H9 (cell line): Measurements from ENCODE around the gene SHB. TPM values are rescaled to one million over a fixed set of nuclear protein-coding genes. Genes with fewer than 3 reads are reported as not detected.

Experiments used
- DNase-seq: peaks from one replicate; pipeline ENCODE4 v3.0.0-alpha.2; 2017
- H2AFZ ChIP-seq: one replicate; pipeline ENCODE4 v1.6.1; 2013; ENCODE audit warnings: mild to moderate bottlenecking, low read length, control low read depth, moderate library complexity
- H2AK5ac ChIP-seq: 2 replicates; pipeline ENCODE4 v1.6.1; 2013; ENCODE audit warnings: low read length, control low read depth, mixed read lengths; ENCODE audit not compliant: insufficient read length
- H2BK120ac ChIP-seq: one replicate; pipeline ENCODE4 v1.6.1; 2013; ENCODE audit warnings: low read depth, mild to moderate bottlenecking, low read length, control low read depth, inconsistent platforms; ENCODE audit not compliant: poor library complexity, severe bottlenecking
- H2BK12ac ChIP-seq: 2 replicates; pipeline ENCODE4 v1.6.1; 2013; ENCODE audit warnings: low read length, control low read depth, mixed read lengths, low read depth; ENCODE audit not compliant: insufficient read length
- H2BK15ac ChIP-seq: 2 replicates; pipeline ENCODE4 v1.6.1; 2013; ENCODE audit warnings: low read depth, low read length, control low read depth
- H2BK20ac ChIP-seq: one replicate; pipeline ENCODE4 v1.6.1; 2013; ENCODE audit warnings: low read depth, mild to moderate bottlenecking, low read length, control low read depth, inconsistent platforms; ENCODE audit not compliant: poor library complexity, severe bottlenecking
- H2BK5ac ChIP-seq: 2 replicates; pipeline ENCODE4 v1.6.1; 2013; ENCODE audit warnings: low read length, control low read depth, mixed read lengths; ENCODE audit not compliant: insufficient read length
- H3K14ac ChIP-seq: 2 replicates; pipeline ENCODE4 v1.6.1; 2013; ENCODE audit warnings: low read length, control low read depth; ENCODE audit not compliant: insufficient read depth
- H3K18ac ChIP-seq: 2 replicates; pipeline ENCODE4 v1.6.1; 2013; ENCODE audit warnings: low read depth, mild to moderate bottlenecking, mixed read lengths, low read length, control low read depth; ENCODE audit not compliant: insufficient read length
- H3K23ac ChIP-seq: 2 replicates; pipeline ENCODE4 v1.6.1; 2013; ENCODE audit warnings: low read length, control low read depth, mixed read lengths, low read depth; ENCODE audit not compliant: insufficient read length
- H3K23me2 ChIP-seq: 2 replicates; pipeline ENCODE4 v1.6.1; 2013; ENCODE audit warnings: low read depth, mild to moderate bottlenecking, mixed read lengths, low read length, control low read depth; ENCODE audit not compliant: insufficient read length, poor library complexity, severe bottlenecking
- H3K27ac ChIP-seq: 2 replicates; pipeline ENCODE4 v1.5.1; 2013; ENCODE audit warnings: low read length, control low read depth, mixed read lengths, low read depth; ENCODE audit not compliant: insufficient read length
- H3K27me3 ChIP-seq: 2 replicates; pipeline ENCODE4 v1.6.1; 2013; ENCODE audit warnings: low read length, control low read depth, inconsistent platforms; ENCODE audit not compliant: insufficient read depth
- H3K4ac ChIP-seq: 2 replicates; pipeline ENCODE4 v1.6.1; 2013; ENCODE audit warnings: low read depth, mild to moderate bottlenecking, control low read depth, inconsistent platforms, low read length, moderate library complexity
- H3K4me1 ChIP-seq: 2 replicates; pipeline ENCODE4 v1.6.1; 2013; ENCODE audit warnings: low read length, control low read depth, inconsistent platforms; ENCODE audit not compliant: insufficient read depth
- H3K4me2 ChIP-seq: 2 replicates; pipeline ENCODE4 v1.6.1; 2013; ENCODE audit warnings: low read length, control low read depth, mixed read lengths; ENCODE audit not compliant: insufficient read length, insufficient read depth
- H3K56ac ChIP-seq: 2 replicates; pipeline ENCODE4 v1.6.1; 2013; ENCODE audit warnings: low read depth, mild to moderate bottlenecking, mixed read lengths, low read length, control low read depth; ENCODE audit not compliant: insufficient read length
- H3K79me1 ChIP-seq: 2 replicates; pipeline ENCODE4 v1.6.1; 2013; ENCODE audit warnings: low read depth, mild to moderate bottlenecking, moderate library complexity, low read length, control low read depth, inconsistent platforms; ENCODE audit not compliant: insufficient read depth, poor library complexity, severe bottlenecking
- H3K79me2 ChIP-seq: 2 replicates; pipeline ENCODE4 v1.6.1; 2013; ENCODE audit warnings: low read length, control low read depth, inconsistent platforms; ENCODE audit not compliant: insufficient read depth
- H3K9ac ChIP-seq: 2 replicates; pipeline ENCODE4 v1.6.1; 2013; ENCODE audit warnings: low read length, control low read depth, mixed read lengths; ENCODE audit not compliant: insufficient read length; ENCODE audit errors: extremely low read depth
- H3K9me3 ChIP-seq: one replicate; pipeline ENCODE4 v1.6.1; 2013; ENCODE audit warnings: low read depth, low read length, inconsistent platforms; ENCODE audit not compliant: control insufficient read depth
- H3T11ph ChIP-seq: one replicate; pipeline ENCODE4 v1.6.1; 2013; ENCODE audit warnings: mild to moderate bottlenecking, low read length, control low read depth, inconsistent platforms
- H4K20me1 ChIP-seq: one replicate; pipeline ENCODE4 v1.6.1; 2013; ENCODE audit not compliant: control insufficient read depth, insufficient read length, insufficient read depth
- H4K5ac ChIP-seq: 2 replicates; pipeline ENCODE4 v1.6.1; 2013; ENCODE audit warnings: low read depth, mild to moderate bottlenecking, mixed read lengths, low read length, control low read depth; ENCODE audit not compliant: insufficient read length
- H4K8ac ChIP-seq: replicated peaks from 2 replicates; pipeline ENCODE4 v1.6.1; 2013; ENCODE audit warnings: low read length, control low read depth, mixed read lengths, low read depth; ENCODE audit not compliant: insufficient read length
- H4K91ac ChIP-seq: 2 replicates; pipeline ENCODE4 v1.6.1; 2013; ENCODE audit warnings: low read depth, mild to moderate bottlenecking, moderate library complexity, mixed read lengths, low read length, control low read depth; ENCODE audit not compliant: insufficient read length
- H3K27ac Mint-ChIP-seq, 3 experiments: 2 replicates in 2 of 3; 3 replicates in 1 of 3; pipeline ENCODE4 v1.8.0; 2020 to 2021; ENCODE audit warnings: mixed read lengths in 3 of 3, mild to moderate bottlenecking in 1 of 3, moderate library complexity in 1 of 3
- H3K27me3 Mint-ChIP-seq: 2 replicates; pipeline ENCODE4 v1.8.0; 2021; ENCODE audit warnings: low read depth, mild to moderate bottlenecking, moderate library complexity, mixed read lengths
- H3K36me3 Mint-ChIP-seq, 3 experiments: 2 replicates in 2 of 3; 3 replicates in 1 of 3; pipeline ENCODE4 v1.8.0; 2020 to 2021; ENCODE audit warnings: low read depth in 3 of 3, mixed read lengths in 3 of 3; ENCODE audit not compliant: insufficient read depth in 1 of 3
- H3K4me1 Mint-ChIP-seq, 2 experiments: 2 replicates each; pipeline ENCODE4 v1.8.0; 2020; ENCODE audit warnings: mixed read lengths in 2 of 2
- H3K4me3 Mint-ChIP-seq, 2 experiments: 2 replicates in 1 of 2; 3 replicates in 1 of 2; pipeline ENCODE4 v1.8.0; 2020 to 2021; ENCODE audit warnings: mild to moderate bottlenecking in 2 of 2, mixed read lengths in 2 of 2, moderate library complexity in 1 of 2
- H3K9me3 Mint-ChIP-seq, 2 experiments: 2 replicates in 1 of 2; 3 replicates in 1 of 2; pipeline ENCODE4 v1.8.0; 2020; ENCODE audit warnings: mild to moderate bottlenecking in 2 of 2, mixed read lengths in 2 of 2, moderate library complexity in 1 of 2
- WGBS: extraction: QIAGEN DNeasy Blood & Tissue Kit; methylation state at CpG from one replicate; pipeline ENCODE4 v1.1.7; 2013; ENCODE audit warnings: missing lambda C conversion rate, low lambda C conversion rate, mixed read lengths; ENCODE audit not compliant: insufficient read length; ENCODE audit errors: extremely low coverage; 5-methylcytosine and 5-hydroxymethylcytosine counted together
- total RNA-seq: library from RNA; stranded (reverse); gene quantifications from 2 replicates; pipeline ENCODE4 v1.2.1, GENCODE V29; 2021
- TF ChIP-seq, protein P1 (sequence below): fragments of 200-600 bp; sonication (generic); conservative IDR thresholded peaks from 3 replicates; pipeline ENCODE4 v1.8.0; 2021; ENCODE audit warnings: antibody characterized with exemption, mild to moderate bottlenecking

Gene SHB
- total RNA-seq, 1 experiment from 2014 or later, result 14.6 TPM

DNA sequence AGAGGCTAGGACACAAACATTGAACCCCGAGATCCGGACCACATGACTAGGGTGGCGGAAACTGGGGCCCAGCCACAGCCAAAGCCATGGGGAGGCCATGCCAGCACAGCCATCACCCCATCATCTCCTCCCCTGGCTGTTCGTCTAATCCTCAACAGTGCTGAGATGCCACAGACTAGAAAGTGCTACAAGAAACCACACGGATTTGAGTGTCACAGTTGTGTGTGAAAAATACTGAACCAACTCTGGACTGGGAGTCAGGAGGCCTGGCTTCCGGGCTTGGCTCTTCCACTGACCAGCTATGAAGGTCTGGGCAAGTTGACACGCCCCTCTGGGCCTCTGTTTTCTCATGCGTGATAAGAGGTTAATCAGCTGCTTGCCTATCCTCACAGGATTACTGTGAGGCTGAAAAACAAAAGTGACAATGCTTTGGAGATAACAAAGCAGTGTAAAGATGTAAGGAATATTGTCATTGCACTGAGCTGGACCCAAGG lies 38.8 kb upstream of the SHB start:
- no peaks in the 10 kb centered on the region for H3K4me1 ChIP-seq
- no peaks in the 10 kb centered on the region for H3K79me2 ChIP-seq
- H4K8ac ChIP-seq, result no peak overlapping the region
- H3K4me2 ChIP-seq, result no peak overlapping the region
- Mint-ChIP-seq H3K36me3 (no peaks in the 10 kb centered on the region), H3K4me3 (no peak overlapping the region), H3K4me1 (peaks cover 6 to 12% of the 10 kb centered on the region in 2 experiments; a peak in 2 of 4 replicates), H3K9me3 (no peaks in the 10 kb centered on the region; a peak in 1 of 5 replicates), H3K27ac (no peak overlapping the region), H3K27me3 (peaks cover 35% of the 10 kb centered on the region)
- DNase-seq, result no peak
- TF ChIP-seq, protein P1, sequence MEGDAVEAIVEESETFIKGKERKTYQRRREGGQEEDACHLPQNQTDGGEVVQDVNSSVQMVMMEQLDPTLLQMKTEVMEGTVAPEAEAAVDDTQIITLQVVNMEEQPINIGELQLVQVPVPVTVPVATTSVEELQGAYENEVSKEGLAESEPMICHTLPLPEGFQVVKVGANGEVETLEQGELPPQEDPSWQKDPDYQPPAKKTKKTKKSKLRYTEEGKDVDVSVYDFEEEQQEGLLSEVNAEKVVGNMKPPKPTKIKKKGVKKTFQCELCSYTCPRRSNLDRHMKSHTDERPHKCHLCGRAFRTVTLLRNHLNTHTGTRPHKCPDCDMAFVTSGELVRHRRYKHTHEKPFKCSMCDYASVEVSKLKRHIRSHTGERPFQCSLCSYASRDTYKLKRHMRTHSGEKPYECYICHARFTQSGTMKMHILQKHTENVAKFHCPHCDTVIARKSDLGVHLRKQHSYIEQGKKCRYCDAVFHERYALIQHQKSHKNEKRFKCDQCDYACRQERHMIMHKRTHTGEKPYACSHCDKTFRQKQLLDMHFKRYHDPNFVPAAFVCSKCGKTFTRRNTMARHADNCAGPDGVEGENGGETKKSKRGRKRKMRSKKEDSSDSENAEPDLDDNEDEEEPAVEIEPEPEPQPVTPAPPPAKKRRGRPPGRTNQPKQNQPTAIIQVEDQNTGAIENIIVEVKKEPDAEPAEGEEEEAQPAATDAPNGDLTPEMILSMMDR, result no peak
- no peak overlapping the region for H2AFZ ChIP-seq
- WGBS, result no CpG with 5 or more reads among the region's 8 CpGs
- H2BK20ac ChIP-seq, result no peak overlapping the region
- no peak overlapping the region for H3K27ac ChIP-seq
- no peaks in the 10 kb centered on the region for H3K23me2 ChIP-seq
- H3K27me3 ChIP-seq, result no peaks in the 10 kb centered on the region
- no peak overlapping the region for H3K18ac ChIP-seq
- H2AK5ac ChIP-seq, result no peak overlapping the region
- no peaks in the 10 kb centered on the region for H3K79me1 ChIP-seq
- H4K91ac ChIP-seq, result no peak overlapping the region
- H2BK12ac ChIP-seq, result no peak overlapping the region
- H3K9ac ChIP-seq, result no peak overlapping the region
- no peaks in the 10 kb centered on the region for H3K9me3 ChIP-seq
- no peak overlapping the region for H3K23ac ChIP-seq
- no peak overlapping the region for H3K56ac ChIP-seq
- H4K20me1 ChIP-seq, result no peaks in the 10 kb centered on the region
- no peak overlapping the region for H2BK15ac ChIP-seq
- no peak overlapping the region for H3K4ac ChIP-seq
- H2BK120ac ChIP-seq, result no peak overlapping the region
- no peak overlapping the region for H2BK5ac ChIP-seq
- H3T11ph ChIP-seq, result no peak overlapping the region
- no peak overlapping the region for H4K5ac ChIP-seq
- H3K14ac ChIP-seq, result no peak overlapping the region
